Heart left ventricle (tissue), 16 donors: Measurements from ENCODE around the gene HTT. TPM values are rescaled to one million over a fixed set of nuclear protein-coding genes. Genes with fewer than 3 reads are reported as not detected.
A peak's percentile ranks its signal among the peaks of the same experiment; 100 is the strongest.

Experiments
- ATAC-seq, 4 donors: fragments of 200-7000 bp; cut with Tn5 transposase; one replicate each; pipeline ENCODE4 v1.9.1; 2020 to 2022; ENCODE audit warnings: moderate library complexity in 4 of 4, mild to moderate bottlenecking in 3 of 4, moderate number of reproducible peaks in 1 of 4
- DNase-seq, 5 donors: peaks; one replicate each; pipeline ENCODE4 v3.0.0-alpha.2; 2020
- H3K27ac ChIP-seq, 12 donors: fragments of 200-600 bp; sonication (generic) in 4 of 12; one replicate each; pipeline versions ENCODE4 v1.5.0 to v1.8.0; 2016 to 2022; ENCODE audit warnings: mild to moderate bottlenecking in 2 of 12
- H3K27me3 ChIP-seq, 9 donors: fragments of 200-600 bp; sonication (generic) in 2 of 9; one replicate each; pipeline versions ENCODE4 v1.5.1 to v1.8.0; 2016 to 2022; ENCODE audit warnings: mild to moderate bottlenecking in 3 of 9
- H3K36me3 ChIP-seq, 9 donors: fragments of 200-600 bp; sonication (generic) in 2 of 9; one replicate each; pipeline versions ENCODE4 v1.5.0 to v1.8.0; 2018 to 2022; ENCODE audit warnings: mild to moderate bottlenecking in 2 of 9
- H3K4me1 ChIP-seq, 12 donors: fragments of 200-600 bp; sonication (generic) in 4 of 12; one replicate each; pipeline versions ENCODE4 v1.5.0 to v1.8.0; 2016 to 2022; ENCODE audit warnings: mild to moderate bottlenecking in 3 of 12
- H3K4me3 ChIP-seq, 12 donors: fragments of 200-600 bp; sonication (generic) in 4 of 12; one replicate each; pipeline versions ENCODE4 v1.5.0 to v1.8.0; 2017 to 2022; ENCODE audit warnings: mild to moderate bottlenecking in 9 of 12, moderate library complexity in 4 of 12
- H3K9me3 ChIP-seq, 12 donors: fragments of 200-600 bp; sonication (generic) in 4 of 12; one replicate each; pipeline versions ENCODE4 v1.5.0 to v1.8.0; 2016 to 2022; ENCODE audit warnings: mild to moderate bottlenecking in 1 of 12
- CTCF ChIP-seq, 12 donors: fragments of 200-600 bp; sonication (generic) in 4 of 12; IDR thresholded peaks; one replicate each; pipeline versions ENCODE4 v1.5.0 to v1.8.0; 2018 to 2022; ENCODE audit warnings: antibody characterized with exemption in 12 of 12, mild to moderate bottlenecking in 5 of 12
- POLR2A ChIP-seq, 2 donors: fragments of 450-650 bp; IDR thresholded peaks; one replicate each; pipeline ENCODE4 v1.6.1; 2017; ENCODE audit warnings: antibody characterized with exemption in 2 of 2, mild to moderate bottlenecking in 2 of 2, moderate library complexity in 2 of 2
- WGBS, 4 donors: extraction: QIAGEN DNeasy Blood & Tissue Kit in 2 of 4; methylation state at CpG; one replicate each; pipeline versions ENCODE4 v1.1.5 to v1.1.7; 2013 to 2018; 5-methylcytosine and 5-hydroxymethylcytosine counted together
- intact Hi-C, 10 donors: fragments of 100-400 bp; cut with DNase I; formaldehyde crosslinking; loops; one replicate each; pipeline versions ENCODE4 v1.11.1 to v1.14.2; 2022
- polyA plus RNA-seq, 2 donors: library from polyadenylated mRNA; stranded (reverse); fragments of 200-250 nt; gene quantifications; one replicate each; pipeline ENCODE4 v1.2.3, GENCODE V29; 2013
- total RNA-seq, 9 donors: library from RNA; depleted of rRNA in 2 of 9; stranded (reverse); fragments of >200 nt in 2 of 9; fragmentation: NEBNext Ultra II Directional in 3 of 9; extraction: Animal tissue kit (Norgen Biotek cat#: 25700) in 3 of 9; gene quantifications; one replicate each; pipeline versions ENCODE4 v1.1.0 to v1.2.4, GENCODE V29; 2016 to 2023
- donor health status: ischemic (EF 13 %, LVEDD 7.1; RV severe dilation, severe dysfunction).
- donor health status: healthy with polysubstance abuse.
- donor health status: DM: no; HTN: yes; CAD: no.
- donor health status: DM: no; HTN: no; CAD: no.
- donor health status: ischemic (EF 25% LVEDD 6.9; RV normal size, moderate dysfunction).
- donor health status: ischemic (EF 25% LVEDD 5.7; RV mildly dilated, moderate dysfunction).
- donor health status: healthy.
- donor health status: DM: yes; HTN: yes; CAD: no.
- donor health status: ischemic (EF 35%, LVEDD 5.7; RV mildly dilated, moderate dysfunction).
- donor health status: nonischemic (EF 11% LVEDD 7.7; RV severe dilation, severe dysfunction).
- donor health status: DM: yes; HTN: yes; CAD: no.
- donor health status: PGD.
- donor health status: ischemic (EF 29% LVEDD 5.4; RV normal size, mild dysfunction).
- donor health status: nonischemic (EF 23%, LVEDD 6.1; RV moderate dilation, normal function).

HTT gene
- total and polyA plus RNA-seq, 11 donors, result 13.9 to 122 (median 25.1) TPM

- Histone ChIP-seq H3K9me3 (peaks cover 0 to 10% (median 3%) of the 10 kb centered on the region in 12 donors), H3K36me3 (no peaks in the 10 kb centered on the region), H3K4me3 (no peak overlapping the region), H3K27me3 (peaks cover 0 to 7% (median 0%) of the 10 kb centered on the region in 9 donors), H3K4me1 (peaks cover 0 to 28% (median 8%) of the 10 kb centered on the region in 12 donors), H3K27ac (no peak overlapping the region)
- ATAC-seq (no peak), DNase-seq (peak in 2 of 5 donors; percentile 19 to 66)
- intact Hi-C loops, result no loop called here
- WGBS, 4 donors, result 71 to 80% (median 79%) methylated on average over 13 to 38 of the region's 38 CpGs
- no peak for TF ChIP-seq CTCF (IDR thresholded peaks at IDR 0.05)
- TF ChIP-seq POLR2A (IDR thresholded peaks at IDR 0.05), result no peak
These were observed 211.3 kb downstream of the HTT start for GRCh38 chr4:3285558-3286334.

- TF ChIP-seq CTCF (IDR thresholded peaks at IDR 0.05), result no peak
- TF ChIP-seq POLR2A (IDR thresholded peaks at IDR 0.05), result no peak
- 82% methylated on average over 32 of the region's 32 CpGs for WGBS, 4 donors
- no peak overlapping the region for H3K4me3 ChIP-seq
- intact Hi-C loops, result no loop called here
- no peak overlapping the region for H3K27ac ChIP-seq
- peak in 2 of 5 donors; percentile 11 to 42 for DNase-seq
- H3K4me1 ChIP-seq, result peaks cover 0 to 36% (median 15%) of the 10 kb centered on the region in 12 donors
- peaks cover 0 to 7% (median 0%) of the 10 kb centered on the region in 9 donors for H3K27me3 ChIP-seq
- no peaks in the 10 kb centered on the region for H3K36me3 ChIP-seq
- no peak for ATAC-seq
- peaks cover 0 to 6% (median under 1%) of the 10 kb centered on the region in 12 donors for H3K9me3 ChIP-seq
These were observed 212.1 kb downstream of the HTT start for GRCh38 chr4:3286335-3287175.

- Histone ChIP-seq H3K27me3 (peaks cover 0 to 7% (median 0%) of the 10 kb centered on the region in 9 donors), H3K4me3 (no peak overlapping the region), H3K27ac (peak overlapping the region in 3 of 12 donors; percentile 18 to 54 (median 43)), H3K4me1 (peaks cover 0 to 40% (median 20%) of the 10 kb centered on the region in 12 donors), H3K36me3 (no peaks in the 10 kb centered on the region), H3K9me3 (no peaks in the 10 kb centered on the region)
- 53 to 65% (median 56%) methylated on average over 14 of the region's 14 CpGs for WGBS, 4 donors
- ATAC-seq (no peak), DNase-seq (peak in 2 of 5 donors; percentile 7 to 51)
- TF ChIP-seq CTCF (IDR thresholded peaks at IDR 0.05) (no peak), POLR2A (IDR thresholded peaks at IDR 0.05) (no peak)
- intact Hi-C loops, result no loop called here
These were observed 212.9 kb downstream of the HTT start for GRCh38 chr4:3287271-3287971.
